T-helper 1 cell treated with Interleukin-12 subunit alpha and Interleukin-12 subunit beta and Interleukin-4 antibody, amounts not matched to agents 30 μg/mL and 1 μg/mL, for 36 hours (primary cell): Measurements from ENCODE around the gene TMEM61.
"Not testable (repeated sequence)": the region's sequence is repeated elsewhere in the genome, so short reads cannot be mapped to it uniquely, and the experiment has no call there.

Experiments used
- H3K27ac Mint-ChIP-seq: one replicate; pipeline ENCODE4 v1.8.0; 2021; ENCODE audit warnings: mild to moderate bottlenecking, mixed read lengths
- H3K27me3 Mint-ChIP-seq: one replicate; pipeline ENCODE4 v1.8.0; 2021; ENCODE audit warnings: low read depth, mixed read lengths
- H3K36me3 Mint-ChIP-seq: one replicate; pipeline ENCODE4 v1.8.0; 2021; ENCODE audit warnings: low read depth, mixed read lengths
- H3K4me1 Mint-ChIP-seq: one replicate; pipeline ENCODE4 v1.8.0; 2021; ENCODE audit warnings: low read depth, mixed read lengths
- H3K4me3 Mint-ChIP-seq: one replicate; pipeline ENCODE4 v1.8.0; 2021; ENCODE audit warnings: mild to moderate bottlenecking, moderate library complexity, mixed read lengths
- H3K9me3 Mint-ChIP-seq: one replicate; pipeline ENCODE4 v1.8.0; 2021; ENCODE audit warnings: mixed read lengths

The TMEM61 gene

DNA sequence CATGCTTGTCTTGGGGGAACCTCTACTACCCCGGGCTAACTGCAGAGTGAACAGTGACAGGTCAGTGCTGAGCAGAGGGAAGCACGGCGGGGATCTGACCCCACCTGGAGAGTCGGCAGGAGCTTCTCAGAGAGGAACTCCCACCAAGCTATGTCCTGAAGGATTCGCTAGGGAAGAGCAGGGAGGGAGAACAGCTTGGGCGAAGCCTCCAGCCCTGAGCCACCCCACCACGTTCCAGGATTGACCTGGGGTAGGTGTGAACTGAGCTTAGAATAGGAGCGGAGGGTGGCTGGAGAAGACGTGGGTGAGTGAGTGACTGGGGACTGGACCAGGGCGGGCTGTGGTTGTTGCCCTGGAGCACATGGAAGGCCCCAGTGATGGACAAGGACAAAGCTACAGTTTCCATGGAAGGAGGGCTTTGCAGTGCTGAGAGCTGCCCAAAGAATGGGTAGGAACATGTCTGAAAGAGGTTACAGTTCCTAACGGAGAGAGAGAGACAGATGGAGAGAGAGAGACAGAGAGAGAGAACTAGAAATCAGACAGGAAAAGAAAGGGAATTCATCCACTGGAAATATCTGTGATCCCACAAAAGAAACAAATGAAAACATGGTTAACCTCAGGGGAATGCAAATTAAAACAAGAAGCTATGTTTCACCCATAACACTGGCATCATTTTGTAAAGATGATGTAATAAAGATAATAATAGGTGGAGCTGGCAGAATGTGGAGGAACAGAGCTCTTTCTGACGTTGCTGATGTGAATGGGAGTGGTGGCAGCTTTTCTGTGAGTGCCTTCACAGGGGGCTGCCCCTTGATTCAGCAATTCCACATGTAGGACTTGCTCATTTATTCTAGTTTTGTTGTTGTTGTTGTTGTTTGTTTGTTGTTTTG lies 35.5 kb downstream of the TMEM61 start:
- Mint-ChIP-seq H3K4me1 (no peaks in the 10 kb centered on the region), H3K9me3 (no peaks in the 10 kb centered on the region), H3K27me3 (peaks cover 16% of the 10 kb centered on the region), H3K27ac (no peak overlapping the region), H3K4me3 (no peak overlapping the region), H3K36me3 (no peaks in the 10 kb centered on the region)

DNA sequence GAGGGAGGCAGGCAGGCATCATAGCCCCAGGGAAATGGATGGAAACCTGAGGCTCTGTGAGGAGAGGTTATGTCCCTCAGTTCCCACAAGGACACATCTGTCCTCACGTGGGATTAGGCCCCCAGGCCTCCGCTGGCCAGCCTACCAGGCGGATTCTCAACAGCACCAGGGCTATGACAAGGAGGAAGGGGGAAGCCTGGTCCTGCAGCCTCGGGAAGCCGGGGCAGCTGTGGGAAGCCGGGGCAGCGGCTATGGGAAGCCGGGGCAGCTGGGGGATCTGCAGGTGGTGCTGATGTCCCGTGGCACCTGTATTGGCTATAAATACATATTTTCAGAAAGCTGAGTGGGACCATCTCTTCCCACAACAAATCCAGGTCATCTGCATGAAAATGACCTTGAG lies 38.0 kb downstream of the TMEM61 start:
- Mint-ChIP-seq H3K27ac (no peak overlapping the region), H3K4me1 (no peaks in the 10 kb centered on the region), H3K36me3 (no peaks in the 10 kb centered on the region), H3K27me3 (peaks cover 10% of the 10 kb centered on the region), H3K4me3 (no peak overlapping the region), H3K9me3 (no peaks in the 10 kb centered on the region)

DNA sequence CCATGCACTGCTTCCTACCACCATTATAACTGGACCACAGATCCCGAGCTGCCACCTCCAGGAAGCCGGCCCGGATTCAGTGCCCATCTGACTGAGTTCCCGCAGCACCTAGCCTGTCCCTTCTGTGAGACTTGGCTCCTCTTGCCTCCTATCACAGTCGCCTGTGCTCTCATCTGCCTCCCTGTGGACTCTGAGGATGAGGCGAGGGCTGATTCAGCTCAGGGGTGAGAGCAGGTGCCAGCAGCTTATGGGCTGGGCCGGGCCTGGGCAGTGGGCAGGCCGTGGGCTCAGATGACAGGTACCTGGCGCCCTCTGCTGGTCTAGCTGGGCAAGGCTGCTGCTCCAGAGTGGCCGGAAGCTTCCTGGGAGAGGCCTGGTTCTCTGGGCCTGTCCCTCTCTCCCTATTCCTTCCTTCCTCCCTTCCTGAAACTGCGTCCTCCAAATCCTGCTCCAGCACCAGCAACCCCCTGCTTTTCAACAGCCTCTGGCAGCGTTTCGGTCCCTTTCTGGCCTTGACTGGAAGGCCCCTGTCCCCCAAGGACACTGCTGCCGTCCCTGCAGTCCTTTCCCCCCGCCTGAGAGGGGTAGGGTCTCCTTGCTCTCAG lies 41.6 kb downstream of the TMEM61 start:
- no peak overlapping the region for H3K4me3 Mint-ChIP-seq
- peaks cover 2% of the 10 kb centered on the region for H3K4me1 Mint-ChIP-seq
- H3K9me3 Mint-ChIP-seq: no peaks in the 10 kb centered on the region
- no peaks in the 10 kb centered on the region for H3K36me3 Mint-ChIP-seq
- peaks cover under 1% of the 10 kb centered on the region for H3K27me3 Mint-ChIP-seq
- H3K27ac Mint-ChIP-seq: no peak overlapping the region

- H3K36me3 Mint-ChIP-seq, H3K9me3 Mint-ChIP-seq, H3K27ac Mint-ChIP-seq, H3K4me1 Mint-ChIP-seq, H3K27me3 Mint-ChIP-seq, H3K4me3 Mint-ChIP-seq: not testable (repeated sequence)
Observed at GRCh38 chr1:55024163-55024562, 43.7 kb downstream of the TMEM61 start.

- not testable (repeated sequence) for H3K27ac Mint-ChIP-seq, H3K4me1 Mint-ChIP-seq, H3K4me3 Mint-ChIP-seq, H3K9me3 Mint-ChIP-seq, H3K36me3 Mint-ChIP-seq, H3K27me3 Mint-ChIP-seq
Observed at GRCh38 chr1:55026682-55027081, 46.3 kb downstream of the TMEM61 start.

DNA sequence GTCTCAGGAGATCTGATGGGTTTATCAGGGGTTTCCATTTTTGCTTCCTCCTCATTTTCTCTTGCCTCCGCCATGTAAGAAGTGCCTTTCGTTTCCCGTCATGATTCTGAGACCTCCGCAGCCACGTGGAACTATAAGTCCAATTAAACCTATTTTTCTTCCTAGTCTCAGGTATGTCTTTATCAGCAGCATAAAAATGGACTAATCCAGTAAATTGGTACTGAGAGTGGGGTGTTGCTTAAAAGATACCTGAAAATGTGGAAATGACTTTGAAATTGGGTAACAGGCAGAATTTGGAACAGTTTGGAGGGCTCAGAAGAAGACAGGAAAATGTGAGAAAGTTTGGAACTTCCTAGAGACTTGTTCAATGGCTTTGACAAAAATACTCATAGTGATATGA lies 50.7 kb downstream of the TMEM61 start:
- not testable (repeated sequence) for H3K36me3 Mint-ChIP-seq, H3K9me3 Mint-ChIP-seq, H3K4me3 Mint-ChIP-seq, H3K27ac Mint-ChIP-seq, H3K4me1 Mint-ChIP-seq
- peaks cover 22% of the 10 kb centered on the region for H3K27me3 Mint-ChIP-seq

DNA sequence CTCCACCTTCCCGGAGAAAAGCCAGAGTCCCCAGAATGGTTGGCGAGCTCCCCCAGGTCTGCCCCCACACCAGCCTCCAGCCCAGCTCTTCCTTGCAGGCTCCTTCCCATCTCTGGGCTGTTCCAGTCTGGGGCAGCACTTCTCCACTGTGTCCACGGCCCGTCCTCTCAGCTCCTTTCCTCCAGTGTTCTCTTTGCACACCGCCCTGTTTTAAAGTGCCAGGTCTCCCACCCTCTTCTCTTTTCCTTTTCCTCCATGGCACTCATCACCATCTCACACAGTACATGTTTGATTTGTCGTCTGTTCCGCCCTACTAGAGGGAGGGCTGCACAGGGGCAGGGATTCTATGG lies 52.8 kb downstream of the TMEM61 start:
- Mint-ChIP-seq H3K9me3 (no peaks in the 10 kb centered on the region), H3K27ac (no peak overlapping the region), H3K4me1 (no peaks in the 10 kb centered on the region), H3K27me3 (peaks cover 42% of the 10 kb centered on the region), H3K36me3 (no peaks in the 10 kb centered on the region), H3K4me3 (no peak overlapping the region)

GRCh38 chr1:55034476-55035133 lies 54.2 kb downstream of the TMEM61 start:
- no peaks in the 10 kb centered on the region for H3K4me1 Mint-ChIP-seq
- H3K27ac Mint-ChIP-seq: no peak overlapping the region
- H3K4me3 Mint-ChIP-seq: no peak overlapping the region
- H3K36me3 Mint-ChIP-seq: no peaks in the 10 kb centered on the region
- no peaks in the 10 kb centered on the region for H3K9me3 Mint-ChIP-seq
- peaks cover 55% of the 10 kb centered on the region for H3K27me3 Mint-ChIP-seq

DNA sequence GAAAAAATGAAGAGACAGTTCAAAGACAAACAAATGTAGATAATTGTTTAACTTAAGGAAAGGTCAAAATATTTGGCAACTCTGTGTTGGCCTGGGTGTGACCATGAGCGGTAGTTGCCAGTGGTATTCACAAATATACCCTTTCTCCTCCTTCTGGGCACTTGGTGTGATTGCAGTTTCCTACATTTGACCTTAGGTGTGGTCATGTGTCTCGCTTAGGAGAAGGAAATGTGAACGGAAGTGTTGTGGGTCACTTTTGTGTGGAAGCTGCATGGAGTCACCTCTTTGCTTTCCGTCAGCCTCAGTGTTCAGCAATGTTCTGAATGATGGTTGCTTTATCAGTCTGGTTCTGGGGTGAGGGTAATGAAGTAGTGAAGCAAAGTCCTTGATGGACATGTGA lies 55.5 kb downstream of the TMEM61 start:
- no peak overlapping the region for H3K4me3 Mint-ChIP-seq
- H3K4me1 Mint-ChIP-seq: no peaks in the 10 kb centered on the region
- H3K9me3 Mint-ChIP-seq: no peaks in the 10 kb centered on the region
- peaks cover 65% of the 10 kb centered on the region for H3K27me3 Mint-ChIP-seq
- H3K36me3 Mint-ChIP-seq: no peaks in the 10 kb centered on the region
- no peak overlapping the region for H3K27ac Mint-ChIP-seq

DNA sequence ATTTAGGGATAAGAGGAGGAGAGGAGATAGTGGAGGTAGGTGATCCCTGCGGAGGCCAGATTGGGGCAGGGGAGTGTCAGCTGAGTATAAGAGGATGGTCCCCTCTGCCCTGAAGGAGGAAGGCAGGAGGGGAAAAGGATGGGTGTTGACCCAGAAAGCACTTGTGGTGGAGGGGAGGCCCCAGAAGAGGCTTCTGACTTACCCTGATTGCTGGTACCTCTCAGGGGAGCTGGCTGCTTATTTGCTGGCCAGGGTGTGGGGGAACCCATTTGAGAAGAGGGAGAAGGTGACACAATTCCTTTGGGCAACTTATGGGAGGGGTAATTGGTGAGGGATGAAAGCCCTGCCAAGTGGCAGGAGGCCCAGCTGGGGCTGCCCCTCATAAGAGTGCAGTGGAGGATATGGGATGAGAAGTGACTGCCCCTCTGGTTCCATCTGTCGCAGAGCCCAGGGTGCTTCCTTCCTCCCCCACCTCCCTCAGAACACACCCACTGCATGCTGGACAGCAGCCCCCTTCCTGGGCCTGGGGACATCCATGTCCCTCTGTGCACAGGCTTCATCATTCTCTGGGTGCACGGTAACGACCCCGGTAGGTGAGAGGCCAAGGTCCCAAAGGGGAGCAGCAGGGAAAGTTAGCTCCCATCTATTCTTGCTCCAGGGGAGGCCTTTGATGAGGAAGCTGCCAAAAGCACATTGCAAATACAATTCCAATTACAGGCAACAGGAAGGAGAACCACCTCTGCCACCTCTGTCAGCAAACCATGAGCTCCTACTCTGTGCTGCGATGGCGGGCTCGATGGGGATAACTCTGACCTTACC lies 57.5 kb downstream of the TMEM61 start:
- H3K27ac Mint-ChIP-seq: no peak overlapping the region
- no peaks in the 10 kb centered on the region for H3K9me3 Mint-ChIP-seq
- H3K4me3 Mint-ChIP-seq: no peak overlapping the region
- no peaks in the 10 kb centered on the region for H3K4me1 Mint-ChIP-seq
- peaks cover 76% of the 10 kb centered on the region for H3K27me3 Mint-ChIP-seq
- H3K36me3 Mint-ChIP-seq: no peaks in the 10 kb centered on the region

GRCh38 chr1:55038552-55038838 lies 58.1 kb downstream of the TMEM61 start:
- H3K9me3 Mint-ChIP-seq: no peaks in the 10 kb centered on the region
- peaks cover 73% of the 10 kb centered on the region for H3K27me3 Mint-ChIP-seq
- H3K27ac Mint-ChIP-seq: no peak overlapping the region
- H3K4me1 Mint-ChIP-seq: no peaks in the 10 kb centered on the region
- H3K36me3 Mint-ChIP-seq: no peaks in the 10 kb centered on the region
- no peak overlapping the region for H3K4me3 Mint-ChIP-seq

DNA sequence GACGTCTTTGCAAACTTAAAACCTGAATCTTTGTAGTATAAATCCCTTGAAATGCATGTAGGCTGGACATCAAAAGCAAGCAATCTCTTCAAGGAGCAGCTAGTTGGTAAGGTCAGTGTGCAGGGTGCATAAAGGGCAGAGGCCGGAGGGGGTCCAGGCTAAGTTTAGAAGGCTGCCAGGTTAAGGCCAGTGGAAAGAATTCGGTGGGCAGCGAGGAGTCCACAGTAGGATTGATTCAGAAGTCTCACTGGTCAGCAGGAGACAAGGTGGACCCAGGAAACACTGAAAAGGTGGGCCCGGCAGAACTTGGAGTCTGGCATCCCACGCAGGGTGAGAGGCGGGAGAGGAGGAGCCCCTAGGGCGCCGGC lies 58.5 kb downstream of the TMEM61 start:
- Mint-ChIP-seq H3K27me3 (peaks cover 72% of the 10 kb centered on the region), H3K27ac (no peak overlapping the region), H3K4me3 (no peak overlapping the region)

DNA sequence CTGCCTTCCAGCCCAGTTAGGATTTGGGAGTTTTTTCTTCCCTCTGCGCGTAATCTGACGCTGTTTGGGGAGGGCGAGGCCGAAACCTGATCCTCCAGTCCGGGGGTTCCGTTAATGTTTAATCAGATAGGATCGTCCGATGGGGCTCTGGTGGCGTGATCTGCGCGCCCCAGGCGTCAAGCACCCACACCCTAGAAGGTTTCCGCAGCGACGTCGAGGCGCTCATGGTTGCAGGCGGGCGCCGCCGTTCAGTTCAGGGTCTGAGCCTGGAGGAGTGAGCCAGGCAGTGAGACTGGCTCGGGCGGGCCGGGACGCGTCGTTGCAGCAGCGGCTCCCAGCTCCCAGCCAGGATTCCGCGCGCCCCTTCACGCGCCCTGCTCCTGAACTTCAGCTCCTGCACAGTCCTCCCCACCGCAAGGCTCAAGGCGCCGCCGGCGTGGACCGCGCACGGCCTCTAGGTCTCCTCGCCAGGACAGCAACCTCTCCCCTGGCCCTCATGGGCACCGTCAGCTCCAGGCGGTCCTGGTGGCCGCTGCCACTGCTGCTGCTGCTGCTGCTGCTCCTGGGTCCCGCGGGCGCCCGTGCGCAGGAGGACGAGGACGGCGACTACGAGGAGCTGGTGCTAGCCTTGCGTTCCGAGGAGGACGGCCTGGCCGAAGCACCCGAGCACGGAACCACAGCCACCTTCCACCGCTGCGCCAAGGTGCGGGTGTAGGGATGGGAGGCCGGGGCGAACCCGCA lies 59.1 kb downstream of the TMEM61 start, which contains the start of gene PCSK9:
Gene PCSK9, plus strand, starts transcription at position 207 of the 741 bp plus-strand sequence. Its CDS starts 290 bp downstream, at position 497.
- Mint-ChIP-seq H3K4me1 (no peaks in the 10 kb centered on the region), H3K36me3 (no peaks in the 10 kb centered on the region), H3K4me3 (no peak within 1 kb of the TSS), H3K9me3 (no peaks in the 10 kb centered on the region), H3K27ac (no peak within 1 kb of the TSS), H3K27me3 (peaks cover 70% of the 10 kb centered on the region)

More for the DNA sequence above, 58.5 kb downstream of the TMEM61 start:
- Mint-ChIP-seq H3K36me3 (no peaks in the 10 kb centered on the region), H3K4me1 (no peaks in the 10 kb centered on the region), H3K9me3 (no peaks in the 10 kb centered on the region)
